ENCODE data around the gene CFI.

The CFI gene

GRCh38 chr4:109729718-109730618 is 71.8 kb downstream of the CFI start, which contains the start of gene PLA2G12A:
Gene PLA2G12A, minus strand, starts transcription at chr4:109730070. Its CDS starts 261 bp downstream, at chr4:109729809.
- peak; percentile 82 for DNase-seq

GRCh38 chr4:109729117-109729717 is 72.6 kb downstream of the CFI start:
- DNase-seq, result no peak

DNA sequence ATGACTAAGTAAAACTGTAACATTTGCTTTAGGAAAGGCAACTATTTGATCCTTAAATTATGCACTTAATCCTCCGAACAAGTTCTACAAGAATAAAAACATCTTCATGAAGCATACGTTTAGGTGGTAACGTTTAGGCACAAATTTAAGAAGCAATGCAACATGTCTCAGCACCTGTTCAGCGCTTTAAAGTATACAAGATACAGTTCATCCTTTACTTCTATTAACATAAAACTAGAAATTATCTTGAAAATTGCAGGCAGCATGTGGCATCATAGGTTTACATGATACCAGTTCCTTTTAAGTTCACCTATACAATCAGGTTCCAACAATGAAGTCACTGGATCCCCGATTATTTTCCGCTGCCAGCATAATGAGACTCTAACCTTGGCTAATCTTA is 73.4 kb downstream of the CFI start:
- no peak for DNase-seq

- no peak for DNase-seq
These were observed 78.7 kb downstream of the CFI start for GRCh38 chr4:109723110-109723509.

GRCh38 chr4:109722357-109722756 is 79.4 kb downstream of the CFI start:
- no peak for DNase-seq

- no peak for DNase-seq
These were observed 80.8 kb downstream of the CFI start for GRCh38 chr4:109721033-109721432.

- no peak for DNase-seq
These were observed 82.2 kb downstream of the CFI start for GRCh38 chr4:109719604-109720003.

DNA sequence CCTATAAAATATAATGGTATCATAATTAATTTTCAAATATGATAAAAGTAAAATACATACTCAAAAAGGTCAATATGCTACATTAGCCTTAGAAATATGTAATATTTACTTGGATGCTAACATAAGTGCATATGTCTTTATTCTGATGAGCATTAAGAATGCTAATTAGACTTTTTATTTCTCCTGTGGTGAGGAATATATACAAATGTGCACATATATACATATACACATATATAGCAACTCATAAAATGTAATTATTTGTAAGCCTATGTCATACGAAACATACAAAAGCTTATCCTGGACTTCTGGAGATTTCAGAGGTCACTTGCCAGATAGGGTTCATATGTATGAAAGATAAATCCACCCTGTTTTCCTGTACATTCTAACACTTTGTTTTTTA is 83.0 kb downstream of the CFI start:
- DNase-seq, result no peak

DNA sequence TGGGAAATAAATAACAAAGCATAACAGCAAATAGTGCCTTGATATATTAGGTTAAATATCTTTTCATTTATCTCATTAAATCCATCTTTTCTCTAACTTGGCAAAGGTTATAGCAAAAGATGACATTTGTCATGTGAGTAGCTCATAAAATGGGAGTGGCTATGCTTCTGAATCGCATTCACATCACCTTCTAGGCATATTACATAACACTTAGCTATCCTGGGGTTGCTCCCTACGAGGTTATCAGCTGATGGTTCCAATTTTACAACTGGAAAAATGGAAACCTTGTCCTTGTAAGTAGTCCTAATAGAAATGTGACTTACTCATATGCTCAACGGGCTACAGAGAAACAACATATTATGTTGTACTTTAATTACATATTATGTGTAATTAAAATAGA is 88.3 kb downstream of the CFI start:
- no peak for DNase-seq

DNA sequence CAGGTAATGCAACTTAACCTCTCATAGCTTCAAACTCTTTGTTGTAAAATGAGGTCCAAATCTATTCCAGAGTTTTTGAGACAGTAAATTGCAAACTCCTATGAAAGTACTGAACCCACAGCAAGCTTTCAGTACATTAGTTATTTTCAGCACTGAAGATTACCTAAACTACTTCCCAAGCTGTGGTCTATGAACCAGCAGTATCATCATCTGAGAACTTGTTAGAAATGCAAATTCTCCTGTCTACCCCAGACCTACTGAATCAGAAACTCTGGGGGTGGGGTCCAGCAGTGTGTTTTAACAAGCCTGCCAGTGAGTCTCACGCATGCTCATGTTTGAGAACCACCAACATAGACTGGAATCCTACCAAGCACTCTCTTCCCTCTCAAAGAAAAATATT is 92.8 kb downstream of the CFI start:
- no peak for DNase-seq

- DNase-seq, result no peak
These were observed 93.4 kb downstream of the CFI start for GRCh38 chr4:109708435-109708834.

GRCh38 chr4:109703664-109704361 is 98.0 kb downstream of the CFI start:
- DNase-seq, result no peak

GRCh38 chr4:109702950-109703663 is 98.7 kb downstream of the CFI start, which contains the start of gene CASP6:
Gene CASP6, minus strand, starts transcription at chr4:109703445. Its CDS starts 50 bp downstream, at chr4:109703395.
- DNase-seq, result peak; percentile 27

GRCh38 chr4:109701566-109702410 is 100.0 kb downstream of the CFI start:
- no peak for DNase-seq

DNA sequence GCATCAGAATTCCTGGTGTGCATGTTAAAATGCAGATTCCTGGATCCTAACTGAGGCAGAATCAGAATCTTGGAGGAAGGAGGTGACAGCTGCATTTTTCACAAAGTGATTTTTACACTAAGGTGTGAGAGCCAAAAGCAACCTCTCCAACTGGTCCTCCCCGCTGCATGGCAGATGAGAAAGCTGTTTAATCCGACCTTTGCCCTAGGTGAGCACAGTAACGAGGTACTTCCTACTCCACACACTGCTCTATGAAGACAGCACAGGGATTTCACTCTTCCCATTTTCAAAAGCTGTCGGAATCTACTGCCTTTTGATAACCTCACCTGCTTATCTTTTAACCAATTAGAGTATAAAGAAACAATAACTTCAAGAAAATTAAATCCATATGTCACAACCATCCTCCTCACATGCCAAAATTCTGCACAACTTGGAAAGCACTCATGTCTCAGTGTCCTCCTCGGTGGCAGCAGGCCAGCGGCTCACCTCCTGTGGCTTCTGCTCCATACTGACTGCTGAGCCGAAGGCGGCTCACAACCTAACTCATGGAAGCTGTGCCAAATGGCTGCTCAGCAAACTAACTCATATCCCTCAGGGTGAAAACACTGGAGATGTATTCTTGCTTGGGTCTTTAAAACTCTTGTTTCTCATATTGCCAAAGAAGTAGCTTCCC is 102.1 kb downstream of the CFI start:
- DNase-seq, result no peak

GRCh38 chr4:109698656-109699055 is 103.1 kb downstream of the CFI start:
- no peak for DNase-seq

GRCh38 chr4:109691411-109691920 is 110.3 kb downstream of the CFI start:
- DNase-seq, result no peak

All from NCI-H2029 (cell line).